ENCODE results near the gene INVS. TPM values are rescaled to one million over a fixed set of nuclear protein-coding genes. Genes with fewer than 3 reads are reported as not detected.

The INVS gene
- total and polyA plus RNA-seq, 2 of the 13 experiments (the other 11 are each of a cell fraction or from before 2014, with no cell fraction given), result 11.3 to 16.3 TPM

DNA sequence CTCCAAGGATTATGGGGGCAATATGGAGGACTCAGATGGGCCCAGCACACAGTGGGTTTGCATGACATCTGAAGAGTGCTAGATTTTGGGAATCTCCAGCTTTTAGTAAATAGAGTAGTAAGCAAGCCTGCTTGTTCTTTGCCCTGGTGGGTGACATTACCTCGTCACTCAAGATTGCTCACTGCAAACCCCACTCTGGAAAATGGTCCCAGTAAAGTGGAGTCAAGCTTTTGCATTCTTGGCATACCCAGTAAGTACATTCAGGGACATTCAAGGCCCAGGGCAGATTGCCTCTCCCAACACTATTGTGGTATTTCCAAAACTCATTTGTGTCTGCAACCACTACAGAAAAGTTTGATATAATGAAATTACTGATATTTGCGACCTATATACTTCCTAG lies 118.5 kb downstream of the INVS start:
- TF ChIP-seq, protein P1, sequence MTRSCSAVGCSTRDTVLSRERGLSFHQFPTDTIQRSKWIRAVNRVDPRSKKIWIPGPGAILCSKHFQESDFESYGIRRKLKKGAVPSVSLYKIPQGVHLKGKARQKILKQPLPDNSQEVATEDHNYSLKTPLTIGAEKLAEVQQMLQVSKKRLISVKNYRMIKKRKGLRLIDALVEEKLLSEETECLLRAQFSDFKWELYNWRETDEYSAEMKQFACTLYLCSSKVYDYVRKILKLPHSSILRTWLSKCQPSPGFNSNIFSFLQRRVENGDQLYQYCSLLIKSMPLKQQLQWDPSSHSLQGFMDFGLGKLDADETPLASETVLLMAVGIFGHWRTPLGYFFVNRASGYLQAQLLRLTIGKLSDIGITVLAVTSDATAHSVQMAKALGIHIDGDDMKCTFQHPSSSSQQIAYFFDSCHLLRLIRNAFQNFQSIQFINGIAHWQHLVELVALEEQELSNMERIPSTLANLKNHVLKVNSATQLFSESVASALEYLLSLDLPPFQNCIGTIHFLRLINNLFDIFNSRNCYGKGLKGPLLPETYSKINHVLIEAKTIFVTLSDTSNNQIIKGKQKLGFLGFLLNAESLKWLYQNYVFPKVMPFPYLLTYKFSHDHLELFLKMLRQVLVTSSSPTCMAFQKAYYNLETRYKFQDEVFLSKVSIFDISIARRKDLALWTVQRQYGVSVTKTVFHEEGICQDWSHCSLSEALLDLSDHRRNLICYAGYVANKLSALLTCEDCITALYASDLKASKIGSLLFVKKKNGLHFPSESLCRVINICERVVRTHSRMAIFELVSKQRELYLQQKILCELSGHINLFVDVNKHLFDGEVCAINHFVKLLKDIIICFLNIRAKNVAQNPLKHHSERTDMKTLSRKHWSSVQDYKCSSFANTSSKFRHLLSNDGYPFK (CRISPR knock-in tag; IDR thresholded peaks at IDR 0.05; ENCODE audit: borderline replicate concordance), result no peak
- TF ChIP-seq REXO4 (CRISPR knock-in tag; IDR thresholded peaks at IDR 0.05; ENCODE audit: borderline replicate concordance), result no peak
- TF ChIP-seq NPAS2 (CRISPR knock-in tag; IDR thresholded peaks at IDR 0.05; ENCODE audit: borderline replicate concordance), result no peak
- TF ChIP-seq ZNF589 (CRISPR knock-in tag; conservative IDR thresholded peaks at IDR 0.05), result no peak
- no peak for TF ChIP-seq MEIS1 (CRISPR knock-in tag; IDR thresholded peaks at IDR 0.05; ENCODE audit: borderline replicate concordance)
- no peak for TF ChIP-seq ZNF30 (CRISPR knock-in tag; IDR thresholded peaks at IDR 0.05)
- no peak for TF ChIP-seq EP300 (IDR thresholded peaks at IDR 0.05; ENCODE audit: low read depth in 2 of 2, low read length in 2 of 2)
- no peak for TF ChIP-seq EP300 (CRISPR knock-in tag; IDR thresholded peaks at IDR 0.05; ENCODE audit: borderline replicate concordance)
- TF ChIP-seq MBNL3 (CRISPR knock-in tag; conservative IDR thresholded peaks at IDR 0.05), result no peak
- no peak for TF ChIP-seq ZNF557 (CRISPR knock-in tag; IDR thresholded peaks at IDR 0.05)
- no peak for TF ChIP-seq EHMT2 (IDR thresholded peaks at IDR 0.05; ENCODE audit: borderline replicate concordance, low read depth, low read length)
- TF ChIP-seq SIN3B (IDR thresholded peaks at IDR 0.05; ENCODE audit: low read length), result no peak
- TF ChIP-seq ZFP37 (CRISPR knock-in tag; IDR thresholded peaks at IDR 0.05; ENCODE audit: borderline replicate concordance), result no peak
- no peak for TF ChIP-seq ZNF556 (CRISPR knock-in tag; IDR thresholded peaks at IDR 0.05; ENCODE audit: borderline replicate concordance)
- TF ChIP-seq FLYWCH1 (CRISPR knock-in tag; IDR thresholded peaks at IDR 0.05), result no peak
- no peak for TF ChIP-seq SMAD9 (CRISPR knock-in tag; IDR thresholded peaks at IDR 0.05)
- in situ Hi-C loops (cut with HindIII; ENCODE audit: extremely low pct_ligation_motif_present, low pct_unique_long_range_greater_than_20kb), result loop anchor here (10.0 kb wide), 1 partner anchor 193 kb away; no protein-coding TSS in a partner anchor

More for the DNA sequence above, 118.5 kb downstream of the INVS start:
- ChIA-PET CTCF (ENCODE audit: low intra/inter-chr PET ratio, low total read pairs) (no interaction called here), POLR2A (no interaction called here)
- FAIRE-seq (no peak), DNase-seq (ENCODE audit: low spot score) (no peak), ATAC-seq (no peak)
- H3K27me3 ChIP-seq (ENCODE audit: control insufficient read depth in 1 of 2, insufficient read depth in 2 of 2, low read length in 2 of 2), result no peaks in the 10 kb centered on the region
- no peak overlapping the region for H3K4me3 ChIP-seq (replicated peaks in 1 of 3; ENCODE audit: insufficient read depth in 1 of 3, low read depth in 2 of 3, low read length in 3 of 3)
- no peak overlapping the region for H3K4me2 ChIP-seq (ENCODE audit: low read depth, low read length)
- no peak overlapping the region for H2AFZ ChIP-seq (ENCODE audit: low read length)
- BruUV-seq (replicated peaks), result no TSS peak
- 86% methylated on average over 2 of the region's 2 CpGs for WGBS (ENCODE audit: low lambda C conversion rate)
- H3K27ac ChIP-seq (ENCODE audit: extremely low read length, insufficient read depth, low read length), result no peak overlapping the region
- intact Hi-C loops (cut with micrococcal nuclease; ENCODE audit: unreplicated experiment), result no loop called here
- H3K9me3 ChIP-seq (ENCODE audit: low read length), result no peaks in the 10 kb centered on the region
- H3K4me1 ChIP-seq (ENCODE audit: insufficient read depth, low read length), result peaks cover 7% of the 10 kb centered on the region; the same call in 1 of the 2 replicates
- peaks cover 0 to 6% of the 10 kb centered on the region in 2 experiments; a peak in 2 of 5 replicates for H3K36me3 ChIP-seq (replicated peaks in 1 of 2; ENCODE audit: control insufficient read depth in 1 of 2, insufficient read depth in 2 of 2, low read length in 2 of 2)
- no peaks in the 10 kb centered on the region for H3K79me2 ChIP-seq (ENCODE audit: insufficient read depth, low read length)
- no peak overlapping the region for H3K9ac ChIP-seq (ENCODE audit: insufficient read depth, low read depth, low read length)
- H4K20me1 ChIP-seq (ENCODE audit: insufficient read depth, low read length), result no peaks in the 10 kb centered on the region

Measured in HepG2 (cell line).